ENCODE results near the gene MMD2. TPM values are rescaled to one million over a fixed set of nuclear protein-coding genes. Genes with fewer than 3 reads are reported as not detected.
"Not testable (repeated sequence)": the region's sequence is repeated elsewhere in the genome, so short reads cannot be mapped to it uniquely, and the experiment has no call there.

MMD2 gene
- polyA plus RNA-seq, 1 experiment, result not detected

GRCh38 chr7:4895766-4896165, 63.2 kb downstream of the MMD2 start:
- CTCF ChIA-PET, result no interaction called here
- DNase-seq (ENCODE audit: low read depth, low spot score), result no peak
- Histone ChIP-seq H3K27ac (ENCODE audit: low read depth, low read length) (no peak overlapping the region), H3K27me3 (ENCODE audit: control insufficient read depth, insufficient read depth, low read length) (no peaks in the 10 kb centered on the region), H3K4me3 (ENCODE audit: low read depth, low read length) (no peak overlapping the region), H3K9me3 (ENCODE audit: control insufficient read depth, insufficient read depth, low read length) (no peaks in the 10 kb centered on the region)
- POLR2A ChIA-PET, result no interaction called here
- no peak for TF ChIP-seq CTCF (IDR thresholded peaks at IDR 0.05; ENCODE audit: low read depth, low read length)

GRCh38 chr7:4894482-4894881, 64.5 kb downstream of the MMD2 start:
- Histone ChIP-seq H3K4me3 (ENCODE audit: low read depth, low read length) (no peak overlapping the region), H3K27ac (ENCODE audit: low read depth, low read length) (no peak overlapping the region), H3K27me3 (ENCODE audit: control insufficient read depth, insufficient read depth, low read length) (no peaks in the 10 kb centered on the region), H3K9me3 (ENCODE audit: control insufficient read depth, insufficient read depth, low read length) (no peaks in the 10 kb centered on the region)
- DNase-seq (ENCODE audit: low read depth, low spot score), result no peak
- no peak for TF ChIP-seq CTCF (IDR thresholded peaks at IDR 0.05; ENCODE audit: low read depth, low read length)
- CTCF ChIA-PET, result no interaction called here
- POLR2A ChIA-PET, result no interaction called here

GRCh38 chr7:4893929-4894475, 65.0 kb downstream of the MMD2 start:
- ChIA-PET CTCF (no interaction called here), POLR2A (no interaction called here)
- Histone ChIP-seq H3K27ac (ENCODE audit: low read depth, low read length) (no peak overlapping the region), H3K9me3 (ENCODE audit: control insufficient read depth, insufficient read depth, low read length) (no peaks in the 10 kb centered on the region), H3K27me3 (ENCODE audit: control insufficient read depth, insufficient read depth, low read length) (no peaks in the 10 kb centered on the region), H3K4me3 (ENCODE audit: low read depth, low read length) (no peak overlapping the region)
- DNase-seq (ENCODE audit: low read depth, low spot score), result no peak
- TF ChIP-seq CTCF (IDR thresholded peaks at IDR 0.05; ENCODE audit: low read depth, low read length), result no peak

GRCh38 chr7:4893188-4893587, 65.8 kb downstream of the MMD2 start:
- CTCF ChIA-PET, result interaction anchor here (1.2 kb wide), 1 partner anchor 80 kb away, joined by 17 read pairs; no protein-coding TSS in a partner anchor
- POLR2A ChIA-PET; H3K9me3 ChIP-seq (ENCODE audit: control insufficient read depth, insufficient read depth, low read length); DNase-seq (ENCODE audit: low read depth, low spot score); H3K4me3 ChIP-seq (ENCODE audit: low read depth, low read length); H3K27ac ChIP-seq (ENCODE audit: low read depth, low read length); H3K27me3 ChIP-seq (ENCODE audit: control insufficient read depth, insufficient read depth, low read length): not testable (repeated sequence)

- H3K27ac ChIP-seq (ENCODE audit: low read depth, low read length); CTCF ChIA-PET; H3K4me3 ChIP-seq (ENCODE audit: low read depth, low read length); H3K27me3 ChIP-seq (ENCODE audit: control insufficient read depth, insufficient read depth, low read length); DNase-seq (ENCODE audit: low read depth, low spot score); H3K9me3 ChIP-seq (ENCODE audit: control insufficient read depth, insufficient read depth, low read length); POLR2A ChIA-PET: not testable (repeated sequence)
Observed at GRCh38 chr7:4891522-4891921, 67.5 kb downstream of the MMD2 start.

- no peaks in the 10 kb centered on the region for H3K9me3 ChIP-seq (ENCODE audit: control insufficient read depth, insufficient read depth, low read length)
- peaks cover 5% of the 10 kb centered on the region for H3K27me3 ChIP-seq (ENCODE audit: control insufficient read depth, insufficient read depth, low read length)
- ChIA-PET CTCF (no interaction called here), POLR2A (no interaction called here)
- no peak overlapping the region for H3K4me3 ChIP-seq (ENCODE audit: low read depth, low read length)
- no peak for DNase-seq (ENCODE audit: low read depth, low spot score)
- no peak for TF ChIP-seq CTCF (IDR thresholded peaks at IDR 0.05; ENCODE audit: low read depth, low read length)
- no peak overlapping the region for H3K27ac ChIP-seq (ENCODE audit: low read depth, low read length)
Observed at GRCh38 chr7:4889682-4890081, 69.3 kb downstream of the MMD2 start.
